NT2/D1 (cell line): ENCODE measurements around the gene CHCHD6.

Source experiments
- DNase-seq: peaks from one replicate; pipeline ENCODE4 v3.0.0-alpha.2; 2011; ENCODE audit warnings: low read depth, low spot score
- H3K27me3 ChIP-seq: 2 replicates; pipeline ENCODE4 v1.6.0; 2011; ENCODE audit warnings: mild to moderate bottlenecking; ENCODE audit not compliant: insufficient read length, insufficient read depth
- H3K36me3 ChIP-seq: 2 replicates; pipeline ENCODE4 v1.6.1; 2011; ENCODE audit warnings: mild to moderate bottlenecking, low read length, mixed read lengths; ENCODE audit not compliant: insufficient read depth, insufficient read length
- H3K4me1 ChIP-seq: 2 replicates; pipeline ENCODE4 v1.5.1; 2011; ENCODE audit not compliant: insufficient read depth, insufficient read length
- H3K4me3 ChIP-seq: 2 replicates; pipeline ENCODE4 v1.5.1; 2011; ENCODE audit warnings: low read depth; ENCODE audit not compliant: insufficient read length
- H3K9ac ChIP-seq: 2 replicates; pipeline ENCODE4 v1.6.0; 2011; ENCODE audit warnings: low read depth; ENCODE audit not compliant: insufficient read length
- H3K9me3 ChIP-seq: 2 replicates; pipeline ENCODE4 v1.5.1; 2011; ENCODE audit warnings: mild to moderate bottlenecking, low read length; ENCODE audit not compliant: insufficient read depth
- SUZ12 ChIP-seq: IDR thresholded peaks from 2 replicates; pipeline ENCODE4 v1.6.1; 2011; ENCODE audit not compliant: insufficient read length, insufficient read depth; ENCODE audit errors: extremely low read depth
- YY1 ChIP-seq: IDR thresholded peaks from 2 replicates; pipeline ENCODE4 v1.6.1; 2011; ENCODE audit not compliant: insufficient read length, insufficient read depth
- ZNF274 ChIP-seq: IDR thresholded peaks from 2 replicates; pipeline ENCODE4 v1.6.1; 2011; ENCODE audit warnings: mild to moderate bottlenecking, low read depth, low read length

The CHCHD6 gene

GRCh38 chr3:126948980-126949535 is 245.0 kb downstream of the CHCHD6 start:
- H3K36me3 ChIP-seq, result peaks cover 18% of the 10 kb centered on the region
- no peak overlapping the region for H3K4me3 ChIP-seq
- TF ChIP-seq YY1 (no peak), ZNF274 (no peak), SUZ12 (no peak)
- no peak overlapping the region for H3K9ac ChIP-seq
- H3K9me3 ChIP-seq, result no peaks in the 10 kb centered on the region
- H3K4me1 ChIP-seq, result no peaks in the 10 kb centered on the region
- DNase-seq, result no peak
- no peaks in the 10 kb centered on the region for H3K27me3 ChIP-seq

DNA sequence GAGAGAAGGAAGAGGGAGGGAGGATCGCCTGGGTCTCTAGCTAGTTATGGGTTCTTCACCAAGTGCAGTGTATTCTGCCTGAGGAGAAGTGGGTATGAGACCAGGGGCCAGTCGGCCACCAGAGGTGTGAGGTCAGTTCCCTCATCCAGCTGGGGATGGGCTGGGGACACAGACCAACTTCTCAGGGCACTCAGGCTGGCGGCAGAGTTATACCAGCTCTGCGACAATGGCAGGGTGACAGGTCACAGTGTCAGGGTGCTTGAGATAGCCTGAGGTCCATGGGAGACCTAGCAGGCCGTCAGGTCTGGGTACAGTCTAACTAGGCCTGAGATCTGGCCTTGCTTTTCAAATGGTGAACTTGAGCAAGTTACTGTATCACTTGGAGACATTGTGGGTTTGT is 247.5 kb downstream of the CHCHD6 start:
- H3K9ac ChIP-seq, result no peak overlapping the region
- no peaks in the 10 kb centered on the region for H3K9me3 ChIP-seq
- H3K4me3 ChIP-seq, result no peak overlapping the region
- TF ChIP-seq SUZ12 (no peak), YY1 (no peak), ZNF274 (no peak)
- H3K36me3 ChIP-seq, result peaks cover 18% of the 10 kb centered on the region
- H3K27me3 ChIP-seq, result no peaks in the 10 kb centered on the region
- peaks cover 2% of the 10 kb centered on the region for H3K4me1 ChIP-seq
- DNase-seq, result no peak

- peaks cover 17% of the 10 kb centered on the region for H3K36me3 ChIP-seq
- H3K9ac ChIP-seq, result no peak overlapping the region
- H3K4me1 ChIP-seq, result peaks cover 2% of the 10 kb centered on the region
- no peak overlapping the region for H3K4me3 ChIP-seq
- DNase-seq, result no peak
- TF ChIP-seq YY1 (no peak), ZNF274 (no peak), SUZ12 (no peak)
- no peaks in the 10 kb centered on the region for H3K9me3 ChIP-seq
- no peaks in the 10 kb centered on the region for H3K27me3 ChIP-seq
Observed at GRCh38 chr3:126952261-126952982, 248.4 kb downstream of the CHCHD6 start.

DNA sequence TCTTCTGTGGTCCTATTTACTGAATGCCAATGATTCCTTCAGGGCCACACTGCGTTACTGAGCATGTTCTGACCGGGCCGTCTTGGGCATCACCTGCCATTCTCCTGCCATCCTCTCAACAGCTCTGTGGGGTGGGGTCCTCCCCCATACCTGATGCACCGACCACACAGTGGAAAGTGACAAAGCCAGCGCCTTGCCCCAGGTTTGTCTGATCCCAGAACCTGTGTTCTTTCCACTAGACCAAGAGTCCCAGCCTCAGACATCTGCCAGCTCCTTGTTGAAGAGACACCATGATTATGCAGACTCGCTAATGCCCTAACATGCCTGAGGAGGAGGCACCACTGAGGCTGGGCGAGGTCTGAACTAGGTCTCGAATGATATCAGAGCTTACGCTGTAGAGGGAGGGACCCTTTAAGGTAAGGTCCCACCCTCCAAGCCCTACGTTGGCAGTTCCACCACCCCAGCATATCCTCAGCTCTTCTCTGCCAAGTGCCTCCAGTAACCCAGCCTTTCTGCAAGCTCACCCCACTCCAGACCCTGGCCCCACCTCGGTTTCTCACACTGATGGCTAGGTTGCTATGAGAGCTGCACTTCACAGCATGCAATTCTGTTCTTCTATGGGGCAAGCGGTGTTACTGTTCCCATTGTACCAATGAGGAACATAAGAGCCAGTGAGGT is 249.1 kb downstream of the CHCHD6 start:
- Histone ChIP-seq H3K27me3 (no peaks in the 10 kb centered on the region), H3K4me1 (peaks cover 2% of the 10 kb centered on the region), H3K9ac (no peak overlapping the region), H3K36me3 (peaks cover 10% of the 10 kb centered on the region), H3K4me3 (no peak overlapping the region), H3K9me3 (no peaks in the 10 kb centered on the region)
- no peak for DNase-seq
- TF ChIP-seq SUZ12 (no peak), ZNF274 (no peak), YY1 (no peak)

GRCh38 chr3:126954141-126954842 is 250.3 kb downstream of the CHCHD6 start:
- Histone ChIP-seq H3K36me3 (peaks cover 8% of the 10 kb centered on the region), H3K4me1 (peaks cover 2% of the 10 kb centered on the region), H3K4me3 (no peak overlapping the region), H3K9me3 (no peaks in the 10 kb centered on the region), H3K27me3 (no peaks in the 10 kb centered on the region), H3K9ac (no peak overlapping the region)
- no peak for DNase-seq
- TF ChIP-seq SUZ12, result no peak
- no peak for TF ChIP-seq ZNF274
- TF ChIP-seq YY1, result no peak

DNA sequence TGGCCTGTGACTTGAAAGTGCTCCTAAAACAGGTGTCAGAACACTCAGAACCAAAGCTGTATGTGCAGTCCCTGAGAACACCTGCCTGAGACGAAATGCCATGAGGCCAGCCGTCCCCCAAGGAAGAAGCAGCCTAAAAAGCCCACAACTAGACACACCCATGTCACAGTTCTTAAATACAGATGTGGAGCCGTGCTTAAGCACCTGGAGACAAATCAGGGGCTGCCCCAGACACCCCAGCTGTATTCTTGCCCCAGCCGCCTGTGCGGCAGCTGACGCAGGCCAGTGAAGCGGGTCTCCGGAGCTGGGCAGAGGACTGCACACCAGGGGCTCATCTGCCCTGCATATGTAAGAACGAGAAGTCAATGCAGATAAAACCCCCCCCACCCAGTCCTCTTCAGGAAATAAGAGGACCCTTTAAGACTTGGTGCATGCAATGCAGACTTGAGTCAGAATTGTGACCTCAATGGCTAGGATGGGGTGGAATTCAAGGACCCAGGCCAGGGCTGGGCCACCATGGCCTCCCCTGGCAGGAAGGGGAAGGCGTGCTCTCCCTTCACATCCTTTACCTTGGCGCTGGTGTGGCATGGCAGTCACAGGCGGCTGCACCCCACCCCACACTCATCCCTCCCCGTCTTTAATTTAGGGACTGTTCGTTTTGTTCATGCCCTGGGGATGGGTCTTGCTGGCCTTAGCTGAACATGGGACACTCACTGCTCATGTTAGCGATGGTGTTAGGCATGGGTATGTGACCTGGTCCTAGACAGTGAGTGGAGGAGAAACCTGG is 251.2 kb downstream of the CHCHD6 start:
- TF ChIP-seq ZNF274 (no peak), SUZ12 (no peak), YY1 (no peak)
- Histone ChIP-seq H3K9ac (no peak overlapping the region), H3K4me3 (no peak overlapping the region), H3K9me3 (no peaks in the 10 kb centered on the region), H3K27me3 (no peaks in the 10 kb centered on the region), H3K4me1 (peaks cover 7% of the 10 kb centered on the region), H3K36me3 (peaks cover 6% of the 10 kb centered on the region)
- no peak for DNase-seq
